PC-3 (cell line): Measurements from ENCODE around the gene SEC31B. TPM values are rescaled to one million over a fixed set of nuclear protein-coding genes. Genes with fewer than 3 reads are reported as not detected.

Experiments used
- ATAC-seq: fragments of 200-7000 bp; cut with Tn5 transposase; 2 replicates; pipeline ENCODE4 v1.9.1; 2020; ENCODE audit warnings: mild to moderate bottlenecking, moderate library complexity
- BruUV-seq: library from RNA; stranded (reverse); fragments of 400-500 nt; replicated peaks from 2 replicates; lab custom pipeline; 2021; lab: Mats Ljungman, UMichigan
- CTCF ChIA-PET: fragments of 300-600 bp; sonication (Branson Sonifier 250); formaldehyde crosslinking; loops from one replicate; lab custom pipeline; 2022; ENCODE audit warnings: antibody characterized with exemption; lab: Charles Lee
- POLR2A ChIA-PET: fragments of 300-600 bp; sonication (Branson Sonifier 250); formaldehyde crosslinking; loops from one replicate; lab custom pipeline; 2022; ENCODE audit warnings: antibody characterized with exemption; ENCODE audit not compliant: unreplicated experiment; lab: Charles Lee
- DNase-seq: peaks from one replicate; pipeline ENCODE4 v3.0.0-alpha.2; 2015
- H2AFZ ChIP-seq: fragments of 300-600 bp; sonication (generic); 2 replicates; pipeline ENCODE4 v1.6.0; 2016; ENCODE audit warnings: antibody characterized with exemption, low read length
- H3F3A ChIP-seq: fragments of 300-600 bp; sonication (generic); one replicate; pipeline ENCODE4 v1.6.0; 2017; ENCODE audit warnings: antibody characterized with exemption, low read length, control low read depth, mild to moderate bottlenecking; ENCODE audit not compliant: unreplicated experiment
- H3K27ac ChIP-seq: fragments of 300-600 bp; sonication (generic); 2 replicates; pipeline ENCODE4 v1.5.1; 2016; ENCODE audit warnings: mild to moderate bottlenecking, low read length
- H3K27me3 ChIP-seq: fragments of 300-600 bp; sonication (generic); 2 replicates; pipeline ENCODE4 v1.6.1; 2016; ENCODE audit warnings: low read length, mixed read lengths
- H3K36me3 ChIP-seq: fragments of 300-600 bp; sonication (generic); 2 replicates; pipeline ENCODE4 v1.6.1; 2016; ENCODE audit warnings: low read depth, mixed run types, low read length, mixed read lengths
- H3K4me1 ChIP-seq: fragments of 300-600 bp; sonication (generic); 2 replicates; pipeline ENCODE4 v1.5.1; 2016; ENCODE audit warnings: low read length; ENCODE audit not compliant: insufficient read depth
- H3K4me2 ChIP-seq: fragments of 300-600 bp; sonication (generic); 2 replicates; pipeline ENCODE4 v1.6.0; 2016; ENCODE audit warnings: low read length
- H3K4me3 ChIP-seq: fragments of 300-600 bp; sonication (generic); 2 replicates; pipeline ENCODE4 v1.5.1; 2016; ENCODE audit warnings: mild to moderate bottlenecking, low read length, mixed read lengths
- H3K79me2 ChIP-seq: fragments of 300-600 bp; sonication (generic); 2 replicates; pipeline ENCODE4 v1.6.1; 2017; ENCODE audit warnings: low read length, mixed read lengths
- H3K9ac ChIP-seq: fragments of 300-600 bp; sonication (generic); 2 replicates; pipeline ENCODE4 v1.6.0; 2016; ENCODE audit warnings: mild to moderate bottlenecking, low read length
- H3K9me2 ChIP-seq: fragments of 300-600 bp; sonication (generic); replicated peaks from 2 replicates; pipeline ENCODE4 v1.6.1; 2016; ENCODE audit warnings: mixed run types, low read length, mixed read lengths
- H3K9me3 ChIP-seq: fragments of 300-600 bp; sonication (generic); 2 replicates; pipeline ENCODE4 v1.6.1; 2016; ENCODE audit warnings: low read length, mixed read lengths
- H4K20me1 ChIP-seq: fragments of 300-600 bp; sonication (generic); 2 replicates; pipeline ENCODE4 v1.6.1; 2016; ENCODE audit warnings: low read length, mixed read lengths
- CTCF ChIP-seq: fragments of 300-600 bp; sonication (generic); conservative IDR thresholded peaks from 2 replicates; pipeline ENCODE4 v1.5.1; 2017; ENCODE audit warnings: antibody characterized with exemption, low read depth, mild to moderate bottlenecking, low read length
- EZH2 ChIP-seq: fragments of 300-600 bp; sonication (generic); IDR thresholded peaks from one replicate; pipeline ENCODE4 v1.6.1; 2017; ENCODE audit warnings: antibody characterized with exemption, mild to moderate bottlenecking, low read length; ENCODE audit not compliant: unreplicated experiment
- EZH2phosphoT487 ChIP-seq: fragments of 300-600 bp; sonication (generic); IDR thresholded peaks from 2 replicates; pipeline ENCODE4 v1.6.1; 2018; ENCODE audit warnings: mild to moderate bottlenecking, antibody characterized with exemption, low read length, borderline replicate concordance
- intact Hi-C: fragments of 100-400 bp; cut with micrococcal nuclease; formaldehyde crosslinking; loops from 2 replicates; pipeline ENCODE4 v1.9.0; 2023
- total RNA-seq: library from RNA; depleted of rRNA; stranded (reverse); fragments of >200 nt; gene quantifications from 2 replicates; pipeline ENCODE4 v1.2.3, GENCODE V29; 2014

Gene SEC31B
- total RNA-seq, 1 experiment from 2014 or later = 1.6 TPM

DNA sequence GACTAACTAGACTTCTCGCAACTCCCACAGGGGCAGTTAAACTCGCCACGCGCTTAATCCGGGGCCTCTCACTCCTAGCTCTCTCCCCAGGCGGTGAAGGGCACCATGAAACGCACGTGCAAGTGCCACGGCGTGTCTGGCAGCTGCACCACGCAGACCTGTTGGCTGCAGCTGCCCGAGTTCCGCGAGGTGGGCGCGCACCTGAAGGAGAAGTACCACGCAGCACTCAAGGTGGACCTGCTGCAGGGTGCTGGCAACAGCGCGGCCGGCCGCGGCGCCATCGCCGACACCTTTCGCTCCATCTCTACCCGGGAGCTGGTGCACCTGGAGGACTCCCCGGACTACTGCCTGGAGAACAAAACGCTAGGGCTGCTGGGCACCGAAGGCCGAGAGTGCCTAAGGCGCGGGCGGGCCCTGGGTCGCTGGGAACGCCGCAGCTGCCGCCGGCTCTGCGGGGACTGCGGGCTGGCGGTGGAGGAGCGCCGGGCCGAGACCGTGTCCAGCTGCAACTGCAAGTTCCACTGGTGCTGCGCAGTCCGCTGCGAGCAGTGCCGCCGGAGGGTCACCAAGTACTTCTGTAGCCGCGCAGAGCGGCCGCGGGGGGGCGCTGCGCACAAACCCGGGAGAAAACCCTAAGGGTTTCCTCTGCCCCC is 37.4 kb downstream of the SEC31B start:
- no peaks in the 10 kb centered on the region for H3K4me1 ChIP-seq
- H3K9me3 ChIP-seq = no peaks in the 10 kb centered on the region
- H4K20me1 ChIP-seq = no peaks in the 10 kb centered on the region
- peak overlapping the region; percentile 91 for H3K4me2 ChIP-seq
- H3K36me3 ChIP-seq = no peaks in the 10 kb centered on the region
- H3K4me3 ChIP-seq = peak overlapping the region; percentile 74
- TF ChIP-seq EZH2 (no peak), EZH2phosphoT487 (no peak), CTCF (peak; percentile 84)
- H3F3A ChIP-seq = no peaks in the 10 kb centered on the region
- no TSS peak for BruUV-seq
- no peaks in the 10 kb centered on the region for H3K79me2 ChIP-seq
- POLR2A ChIA-PET = no interaction called here
- CTCF ChIA-PET = interaction anchor here (0.9 to 1.7 kb wide), 5 partner anchors 14 to 140 kb away, joined by 3 to 20 read pairs (median 3); partner anchors contain the start of gene HIF1AN
- peak overlapping the region; percentile 86 for H2AFZ ChIP-seq
- peaks cover 12% of the 10 kb centered on the region for H3K27me3 ChIP-seq
- H3K9me2 ChIP-seq = no peaks in the 10 kb centered on the region
- ATAC-seq (peak; percentile 67), DNase-seq (peak; percentile 55)
- intact Hi-C loops = no loop called here
- no peak overlapping the region for H3K27ac ChIP-seq
- H3K9ac ChIP-seq = no peak overlapping the region

DNA sequence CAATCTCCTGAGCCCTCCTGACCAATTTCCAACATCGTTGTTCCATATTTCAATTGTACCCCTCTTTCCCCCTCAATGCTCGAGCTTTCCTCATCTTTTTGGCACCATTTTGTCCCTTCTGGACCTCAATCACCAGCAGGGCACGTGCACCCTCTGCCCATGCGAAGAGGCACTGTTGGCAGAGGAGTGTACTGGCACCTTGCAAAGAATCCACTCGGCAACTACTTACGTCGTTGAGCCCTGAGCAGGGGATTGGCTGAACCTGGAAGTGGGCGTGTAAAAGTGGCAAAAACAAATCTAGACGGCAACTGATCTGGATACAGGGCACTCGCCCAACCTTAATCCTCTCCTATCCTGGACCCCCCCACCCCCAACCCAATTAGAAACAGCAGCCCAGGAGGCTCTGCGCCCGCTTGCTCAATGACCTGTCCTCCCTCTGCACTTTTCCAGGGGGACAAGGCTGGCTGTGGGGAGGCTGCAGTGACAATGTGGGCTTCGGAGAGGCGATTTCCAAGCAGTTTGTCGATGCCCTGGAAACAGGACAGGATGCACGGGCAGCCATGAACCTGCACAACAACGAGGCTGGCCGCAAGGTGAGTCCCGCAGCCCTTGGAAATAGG is 38.1 kb downstream of the SEC31B start:
- CTCF ChIA-PET = interaction anchor here (1.4 to 1.7 kb wide), 3 partner anchors 13 to 37 kb away, joined by 3 to 20 read pairs (median 3); no protein-coding TSS in a partner anchor
- intact Hi-C loops = no loop called here
- H3K4me3 ChIP-seq = peak overlapping the region; percentile 74
- no peaks in the 10 kb centered on the region for H3K9me2 ChIP-seq
- peak overlapping the region; percentile 86 for H2AFZ ChIP-seq
- no peaks in the 10 kb centered on the region for H3K79me2 ChIP-seq
- peaks cover 12% of the 10 kb centered on the region for H3K27me3 ChIP-seq
- peak overlapping the region; percentile 91 for H3K4me2 ChIP-seq
- no peak for TF ChIP-seq EZH2
- TF ChIP-seq CTCF = no peak
- TF ChIP-seq EZH2phosphoT487 = no peak
- H3K36me3 ChIP-seq = no peaks in the 10 kb centered on the region
- no peaks in the 10 kb centered on the region for H3K9me3 ChIP-seq
- ATAC-seq = peak; percentile 95
- POLR2A ChIA-PET = no interaction called here
- H3K4me1 ChIP-seq = no peaks in the 10 kb centered on the region
- DNase-seq = peak; percentile 91
- BruUV-seq = no TSS peak
- no peak overlapping the region for H3K9ac ChIP-seq
- H3K27ac ChIP-seq = no peak overlapping the region
- H4K20me1 ChIP-seq = no peaks in the 10 kb centered on the region
- H3F3A ChIP-seq = no peaks in the 10 kb centered on the region

DNA sequence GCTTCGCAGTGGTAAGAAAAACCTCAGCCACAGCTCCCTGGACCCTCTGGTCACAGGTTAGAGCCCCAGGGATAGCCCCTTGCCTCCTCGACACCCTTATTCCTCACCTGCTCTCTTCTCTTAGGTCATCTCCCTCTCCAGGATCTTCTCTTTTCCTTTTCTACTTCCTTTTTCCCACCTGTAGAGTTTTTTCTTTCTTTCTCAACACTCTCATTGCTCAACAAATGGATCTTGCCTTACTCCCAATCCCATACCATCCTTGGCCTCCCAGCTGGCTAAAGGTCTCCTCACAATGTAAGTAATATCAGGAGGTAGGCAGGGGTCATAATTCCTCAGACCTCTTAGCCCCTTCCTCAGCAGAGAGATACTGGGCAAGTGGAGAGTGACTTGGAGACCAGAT is 39.7 kb downstream of the SEC31B start:
- POLR2A ChIA-PET = no interaction called here
- peaks cover 12% of the 10 kb centered on the region for H3K27me3 ChIP-seq
- no TSS peak for BruUV-seq
- no peak for DNase-seq
- CTCF ChIA-PET = no interaction called here
- no peaks in the 10 kb centered on the region for H3K4me1 ChIP-seq
- no peak for ATAC-seq
- H3K9me2 ChIP-seq = no peaks in the 10 kb centered on the region
- H3F3A ChIP-seq = no peaks in the 10 kb centered on the region
- H3K9ac ChIP-seq = no peak overlapping the region
- no peak overlapping the region for H3K4me3 ChIP-seq
- no peak overlapping the region for H3K27ac ChIP-seq
- intact Hi-C loops = no loop called here
- H3K4me2 ChIP-seq = no peak overlapping the region
- no peaks in the 10 kb centered on the region for H3K36me3 ChIP-seq
- H3K79me2 ChIP-seq = no peaks in the 10 kb centered on the region
- no peaks in the 10 kb centered on the region for H3K9me3 ChIP-seq
- no peaks in the 10 kb centered on the region for H4K20me1 ChIP-seq
- TF ChIP-seq EZH2phosphoT487 = no peak
- no peak for TF ChIP-seq EZH2
- no peak for TF ChIP-seq CTCF
- no peak overlapping the region for H2AFZ ChIP-seq
